OCI-LY3 (cell line): ENCODE results near the gene VCAN.
A peak's percentile ranks its signal among the peaks of the same experiment; 100 is the strongest.

Source experiments
- H2AFZ ChIP-seq: fragments of 200-600, 300-600 bp; shearing (Covaris generic); 2 replicates; pipeline ENCODE4 v1.6.0; 2014; ENCODE audit warnings: antibody characterized with exemption, low read depth, low read length
- H3K27ac ChIP-seq: fragments of 200-600, 300-600 bp; sonication (generic); 2 replicates; pipeline ENCODE4 v1.5.1; 2014; ENCODE audit warnings: mild to moderate bottlenecking, low read length, moderate library complexity, mixed read lengths
- H3K27me3 ChIP-seq: fragments of 200-600, 300-600 bp; sonication (generic); 2 replicates; pipeline ENCODE4 v1.6.1; 2014; ENCODE audit warnings: low read depth, low read length, mixed read lengths
- H3K36me3 ChIP-seq: fragments of 200-600, 300-600 bp; sonication (generic); replicated peaks from 2 replicates; pipeline ENCODE3; 2014; ENCODE audit warnings: low read depth, low read length, mixed read lengths
- H3K4me1 ChIP-seq: fragments of 300-600, 200-600 bp; sonication (generic); 2 replicates; pipeline ENCODE4 v1.6.1; 2014; ENCODE audit warnings: low read length, mixed read lengths
- H3K4me2 ChIP-seq: fragments of 200-600, 300-600 bp; sonication (generic); 2 replicates; pipeline ENCODE4 v1.6.1; 2014; ENCODE audit warnings: low read length, mixed read lengths
- H3K4me3 ChIP-seq: fragments of 300-600, 200-600 bp; sonication (generic); 2 replicates; pipeline ENCODE4 v1.5.1; 2014; ENCODE audit warnings: antibody characterized with exemption, mild to moderate bottlenecking, low read length, moderate library complexity
- H3K79me2 ChIP-seq: fragments of 300-600, 200-600 bp; shearing (Covaris generic); 2 replicates; pipeline ENCODE4 v1.6.1; 2014; ENCODE audit warnings: mild to moderate bottlenecking, low read length, mixed read lengths
- H3K9ac ChIP-seq: fragments of 300-600, 200-600 bp; shearing (Covaris generic); 2 replicates; pipeline ENCODE4 v1.6.0; 2014; ENCODE audit warnings: mild to moderate bottlenecking, low read length, moderate library complexity
- H3K9me3 ChIP-seq: fragments of 200-600, 300-600 bp; shearing (Covaris generic); 2 replicates; pipeline ENCODE4 v1.6.1; 2014; ENCODE audit warnings: low read length, mixed read lengths; ENCODE audit not compliant: insufficient read depth
- H4K20me1 ChIP-seq: fragments of 200-600, 300-600 bp; sonication (generic); 2 replicates; pipeline ENCODE4 v1.6.1; 2016; ENCODE audit warnings: low read length, mixed read lengths; ENCODE audit not compliant: insufficient read depth
- EZH2phosphoT487 ChIP-seq: fragments of 200-600 bp; shearing (Covaris generic); IDR thresholded peaks from 2 replicates; pipeline ENCODE4 v1.6.1; 2018; ENCODE audit warnings: antibody characterized with exemption, mixed run types, low read depth
- TF ChIP-seq, protein P1 (sequence below): fragments of 200-600, 300-600 bp; sonication (generic); IDR thresholded peaks from 2 replicates; pipeline ENCODE4 v1.5.1; 2014; ENCODE audit warnings: antibody characterized with exemption, low read length, low read depth

The VCAN gene

DNA sequence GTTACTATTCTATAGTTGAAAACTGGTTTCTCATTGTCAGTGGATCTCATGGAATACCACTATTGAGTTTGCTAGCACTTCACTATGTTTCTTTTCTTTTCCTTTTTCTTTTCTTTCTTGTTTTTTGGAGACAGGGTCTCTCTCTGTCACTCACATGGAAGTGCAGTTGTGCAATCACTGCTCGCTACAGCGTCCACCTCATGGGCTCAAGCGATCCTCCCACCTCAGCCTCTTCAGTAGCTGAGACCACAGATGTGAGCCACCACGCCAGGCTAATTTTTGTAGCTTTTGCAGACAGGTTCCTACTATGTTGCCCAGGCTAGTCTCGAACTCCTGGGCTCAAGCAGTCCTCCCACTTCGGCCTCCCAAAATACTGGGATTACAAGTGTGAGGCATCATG, 42.7 kb upstream of the VCAN start:
- no peaks in the 10 kb centered on the region for H4K20me1 ChIP-seq
- TF ChIP-seq, protein P1, sequence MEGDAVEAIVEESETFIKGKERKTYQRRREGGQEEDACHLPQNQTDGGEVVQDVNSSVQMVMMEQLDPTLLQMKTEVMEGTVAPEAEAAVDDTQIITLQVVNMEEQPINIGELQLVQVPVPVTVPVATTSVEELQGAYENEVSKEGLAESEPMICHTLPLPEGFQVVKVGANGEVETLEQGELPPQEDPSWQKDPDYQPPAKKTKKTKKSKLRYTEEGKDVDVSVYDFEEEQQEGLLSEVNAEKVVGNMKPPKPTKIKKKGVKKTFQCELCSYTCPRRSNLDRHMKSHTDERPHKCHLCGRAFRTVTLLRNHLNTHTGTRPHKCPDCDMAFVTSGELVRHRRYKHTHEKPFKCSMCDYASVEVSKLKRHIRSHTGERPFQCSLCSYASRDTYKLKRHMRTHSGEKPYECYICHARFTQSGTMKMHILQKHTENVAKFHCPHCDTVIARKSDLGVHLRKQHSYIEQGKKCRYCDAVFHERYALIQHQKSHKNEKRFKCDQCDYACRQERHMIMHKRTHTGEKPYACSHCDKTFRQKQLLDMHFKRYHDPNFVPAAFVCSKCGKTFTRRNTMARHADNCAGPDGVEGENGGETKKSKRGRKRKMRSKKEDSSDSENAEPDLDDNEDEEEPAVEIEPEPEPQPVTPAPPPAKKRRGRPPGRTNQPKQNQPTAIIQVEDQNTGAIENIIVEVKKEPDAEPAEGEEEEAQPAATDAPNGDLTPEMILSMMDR = no peak
- TF ChIP-seq EZH2phosphoT487 = no peak
- H3K36me3 ChIP-seq = no peaks in the 10 kb centered on the region
- H3K4me1 ChIP-seq = peaks cover 13% of the 10 kb centered on the region; the same call in 1 of the 2 replicates
- H2AFZ ChIP-seq = no peak overlapping the region
- H3K9me3 ChIP-seq = no peaks in the 10 kb centered on the region
- H3K27ac ChIP-seq = no peak overlapping the region
- no peaks in the 10 kb centered on the region for H3K27me3 ChIP-seq
- H3K9ac ChIP-seq = no peak overlapping the region
- no peak overlapping the region for H3K4me3 ChIP-seq
- no peak overlapping the region for H3K4me2 ChIP-seq
- no peaks in the 10 kb centered on the region for H3K79me2 ChIP-seq

DNA sequence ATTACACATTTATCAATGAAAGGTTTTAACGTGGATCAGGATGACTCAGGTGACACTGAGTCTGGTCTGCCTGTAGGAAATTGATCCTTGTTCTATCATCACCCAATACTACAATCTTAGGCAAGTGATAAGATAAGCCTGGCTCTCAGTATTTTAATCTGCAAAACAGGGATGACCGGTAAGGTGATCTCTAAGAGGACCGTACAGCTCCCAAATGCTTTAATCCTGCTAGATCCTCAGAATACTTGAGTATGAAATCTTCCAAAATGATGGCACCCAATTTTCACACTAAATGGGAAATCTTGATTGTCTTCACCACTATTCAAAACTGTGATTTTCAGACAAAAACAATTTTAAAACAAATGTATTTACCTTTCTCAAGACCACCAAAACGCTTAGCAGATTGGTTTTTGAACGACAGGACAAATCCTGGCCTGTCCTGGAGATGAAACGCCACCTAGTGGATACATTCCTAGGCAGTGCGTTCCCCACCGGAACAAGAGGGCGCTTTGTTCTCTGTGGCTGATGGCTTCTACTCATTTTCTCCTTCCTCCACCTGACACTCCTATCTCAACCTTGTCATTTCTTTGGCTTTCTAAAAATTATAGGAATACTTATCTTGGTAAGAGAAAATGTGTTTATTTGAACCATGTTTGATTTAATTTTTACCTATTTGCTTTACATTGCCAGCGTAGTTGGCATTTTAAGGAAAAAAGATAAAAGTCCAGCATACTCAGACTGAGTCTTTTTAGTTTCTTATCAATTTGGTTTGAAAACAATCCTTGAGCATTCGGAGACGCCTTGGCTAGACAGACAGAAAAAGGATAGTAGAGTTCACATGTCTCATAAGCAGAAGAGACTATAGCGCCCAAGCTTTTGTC, 41.2 kb upstream of the VCAN start:
- Histone ChIP-seq H3K9ac (no peak overlapping the region), H3K79me2 (no peaks in the 10 kb centered on the region), H3K4me2 (peak overlapping the region; percentile 25), H3K4me1 (peaks cover 13% of the 10 kb centered on the region; the same call in 1 of the 2 replicates), H3K9me3 (no peaks in the 10 kb centered on the region), H3K4me3 (no peak overlapping the region), H2AFZ (peak overlapping the region; percentile 85), H3K27me3 (no peaks in the 10 kb centered on the region), H4K20me1 (no peaks in the 10 kb centered on the region), H3K36me3 (no peaks in the 10 kb centered on the region), H3K27ac (no peak overlapping the region)
- TF ChIP-seq EZH2phosphoT487 = no peak
- TF ChIP-seq, protein P1 = peak; percentile 93

DNA sequence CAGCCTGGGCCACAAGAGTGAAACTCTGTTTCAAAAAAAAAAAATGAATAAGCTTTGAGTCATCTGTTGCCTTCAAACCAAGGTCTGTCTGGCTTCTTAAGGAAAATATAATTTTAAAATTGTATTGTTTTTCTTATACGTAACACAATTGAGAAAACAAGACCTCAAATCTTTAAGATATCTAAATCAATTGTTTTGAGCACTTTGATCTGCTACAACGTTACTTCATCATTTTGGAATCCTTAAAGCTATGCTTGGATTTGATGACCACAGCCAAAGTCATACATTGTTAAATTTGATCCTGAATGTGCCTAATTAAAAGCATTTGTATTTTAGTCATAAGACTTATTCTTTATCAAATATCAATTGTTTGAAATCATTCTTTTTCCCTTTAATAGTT, 37.7 kb upstream of the VCAN start:
- H3K4me3 ChIP-seq = no peak overlapping the region
- no peaks in the 10 kb centered on the region for H3K79me2 ChIP-seq
- H3K4me1 ChIP-seq = peaks cover 8% of the 10 kb centered on the region; the same call in 1 of the 2 replicates
- TF ChIP-seq EZH2phosphoT487 = no peak
- TF ChIP-seq, protein P1 = no peak
- H3K9ac ChIP-seq = no peak overlapping the region
- H4K20me1 ChIP-seq = no peaks in the 10 kb centered on the region
- no peaks in the 10 kb centered on the region for H3K36me3 ChIP-seq
- no peak overlapping the region for H2AFZ ChIP-seq
- no peak overlapping the region for H3K4me2 ChIP-seq
- no peaks in the 10 kb centered on the region for H3K9me3 ChIP-seq
- no peak overlapping the region for H3K27ac ChIP-seq
- no peaks in the 10 kb centered on the region for H3K27me3 ChIP-seq

DNA sequence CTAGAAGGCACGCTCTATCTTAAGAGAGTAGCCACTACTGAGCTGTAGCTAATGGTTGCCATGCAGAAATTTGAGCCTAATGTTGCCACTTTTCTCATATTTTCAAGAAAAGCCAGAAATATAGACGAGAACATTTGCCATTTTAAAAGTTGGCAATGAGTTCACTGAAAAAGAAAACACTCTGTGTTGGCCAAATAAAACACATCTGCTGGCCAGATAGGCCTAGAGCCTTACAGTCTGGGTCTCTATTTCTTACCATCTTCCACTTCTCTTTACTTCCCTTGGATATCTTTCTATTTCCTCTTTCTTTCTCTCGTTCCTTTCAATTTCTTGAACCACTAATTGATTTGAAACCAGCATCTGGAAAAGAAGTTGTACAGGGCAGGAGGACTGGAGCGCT, 36.6 kb upstream of the VCAN start:
- no peak overlapping the region for H3K4me3 ChIP-seq
- no peaks in the 10 kb centered on the region for H3K79me2 ChIP-seq
- H3K4me1 ChIP-seq = peaks cover 7% of the 10 kb centered on the region; the same call in 1 of the 2 replicates
- no peak overlapping the region for H3K4me2 ChIP-seq
- no peaks in the 10 kb centered on the region for H3K27me3 ChIP-seq
- no peak overlapping the region for H3K9ac ChIP-seq
- H3K27ac ChIP-seq = no peak overlapping the region
- no peak for TF ChIP-seq EZH2phosphoT487
- TF ChIP-seq, protein P1 = no peak
- no peaks in the 10 kb centered on the region for H4K20me1 ChIP-seq
- H3K36me3 ChIP-seq = no peaks in the 10 kb centered on the region
- no peaks in the 10 kb centered on the region for H3K9me3 ChIP-seq
- H2AFZ ChIP-seq = no peak overlapping the region
